Inflammatory macrophage treated with lipopolysaccharide for 4 hours (primary cell): ENCODE measurements around the gene AUTS2.

Experiments used
- DNase-seq: peaks from one replicate; pipeline ENCODE4 v3.0.0-alpha.2; 2020

Gene AUTS2

DNA sequence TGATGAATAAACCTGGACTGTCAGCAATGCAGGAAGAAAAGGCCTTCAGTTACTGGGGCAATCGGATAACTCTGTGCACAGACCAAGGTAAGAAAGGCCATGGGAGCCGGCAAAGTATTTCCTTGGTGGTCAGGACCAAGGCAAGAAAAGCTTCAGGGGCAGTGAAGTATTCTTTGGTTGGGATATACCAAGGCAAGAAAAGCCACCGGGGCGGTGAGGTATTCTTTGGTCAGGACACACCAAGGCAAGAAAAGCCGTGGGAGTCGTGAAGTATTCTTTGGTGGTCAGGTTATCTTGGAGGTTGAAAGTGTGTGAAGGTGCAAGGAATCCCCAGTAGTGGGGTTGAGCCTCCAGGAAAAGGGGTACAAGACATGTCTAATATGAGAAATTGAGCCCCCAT, 1238.7 kb downstream of the AUTS2 start:
- DNase-seq: no peak

GRCh38 chr7:70837589-70837988, 1239.3 kb downstream of the AUTS2 start:
- no peak for DNase-seq

GRCh38 chr7:70838292-70838907, 1240.1 kb downstream of the AUTS2 start:
- no peak for DNase-seq
